GM18951 (cell line): ENCODE data around the gene UQCR10.

Experiments
- POLR2A ChIP-seq: IDR thresholded peaks from 4 replicates; pipeline ENCODE4 v1.6.1; 2011; ENCODE audit warnings: mild to moderate bottlenecking; ENCODE audit not compliant: insufficient read length, insufficient read depth; ENCODE audit errors: extremely low read depth
- in situ Hi-C: fragments of 300-500 bp; cut with MboI; formaldehyde crosslinking; loops from one replicate; pipeline ENCODE4 v1.12.0; 2022; ENCODE audit warnings: low sequenced_read_pairs, mixed read lengths, inconsistent platforms; ENCODE audit not compliant: unreplicated experiment

Gene UQCR10

DNA sequence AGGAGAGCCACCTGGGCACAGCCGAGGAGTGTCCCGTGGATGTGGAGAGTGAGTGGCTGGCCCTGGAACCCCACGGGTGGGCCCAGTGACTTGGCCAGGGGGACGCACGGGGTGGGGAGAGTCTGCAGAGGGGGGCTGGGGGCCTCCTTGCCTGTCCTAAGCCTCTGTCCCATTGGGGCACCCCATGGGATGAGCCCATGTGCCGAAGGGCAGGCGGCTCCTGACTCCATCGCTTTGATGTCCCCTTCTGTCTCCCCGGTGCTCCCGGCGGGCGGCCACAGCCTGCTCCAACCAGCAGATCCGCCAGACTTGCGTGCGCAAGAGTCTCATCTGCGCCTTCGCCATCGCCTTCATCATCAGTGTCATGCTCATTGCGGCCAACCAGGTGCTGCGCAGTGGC is 38.0 kb upstream of the UQCR10 start:
- in situ Hi-C loops = no loop called here

GRCh38 chr22:29731058-29731850 is 35.9 kb upstream of the UQCR10 start:
- in situ Hi-C loops = no loop called here
- TF ChIP-seq POLR2A = no peak

More for the DNA sequence above, 38.0 kb upstream of the UQCR10 start:
- TF ChIP-seq POLR2A = no peak

DNA sequence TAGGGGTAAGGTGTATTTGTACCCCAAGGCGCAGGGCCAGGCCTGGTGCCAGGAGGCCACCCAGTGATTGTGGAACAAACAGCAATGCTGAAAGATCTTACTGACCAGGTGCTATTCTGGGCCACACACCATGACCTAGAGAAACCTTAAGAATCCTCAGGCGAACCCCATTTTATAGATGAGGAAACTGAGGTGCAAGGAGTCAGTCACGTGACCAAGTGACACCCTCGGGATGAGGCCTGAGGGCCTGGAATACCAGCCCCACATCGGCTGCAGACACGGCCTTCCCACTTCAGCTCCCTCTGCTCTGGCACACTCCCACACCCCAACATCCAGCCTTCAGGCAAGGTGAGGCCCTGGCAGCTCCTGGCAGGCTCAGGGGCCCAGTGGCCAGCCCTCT is 34.3 kb upstream of the UQCR10 start:
- TF ChIP-seq POLR2A = no peak
- in situ Hi-C loops = no loop called here

DNA sequence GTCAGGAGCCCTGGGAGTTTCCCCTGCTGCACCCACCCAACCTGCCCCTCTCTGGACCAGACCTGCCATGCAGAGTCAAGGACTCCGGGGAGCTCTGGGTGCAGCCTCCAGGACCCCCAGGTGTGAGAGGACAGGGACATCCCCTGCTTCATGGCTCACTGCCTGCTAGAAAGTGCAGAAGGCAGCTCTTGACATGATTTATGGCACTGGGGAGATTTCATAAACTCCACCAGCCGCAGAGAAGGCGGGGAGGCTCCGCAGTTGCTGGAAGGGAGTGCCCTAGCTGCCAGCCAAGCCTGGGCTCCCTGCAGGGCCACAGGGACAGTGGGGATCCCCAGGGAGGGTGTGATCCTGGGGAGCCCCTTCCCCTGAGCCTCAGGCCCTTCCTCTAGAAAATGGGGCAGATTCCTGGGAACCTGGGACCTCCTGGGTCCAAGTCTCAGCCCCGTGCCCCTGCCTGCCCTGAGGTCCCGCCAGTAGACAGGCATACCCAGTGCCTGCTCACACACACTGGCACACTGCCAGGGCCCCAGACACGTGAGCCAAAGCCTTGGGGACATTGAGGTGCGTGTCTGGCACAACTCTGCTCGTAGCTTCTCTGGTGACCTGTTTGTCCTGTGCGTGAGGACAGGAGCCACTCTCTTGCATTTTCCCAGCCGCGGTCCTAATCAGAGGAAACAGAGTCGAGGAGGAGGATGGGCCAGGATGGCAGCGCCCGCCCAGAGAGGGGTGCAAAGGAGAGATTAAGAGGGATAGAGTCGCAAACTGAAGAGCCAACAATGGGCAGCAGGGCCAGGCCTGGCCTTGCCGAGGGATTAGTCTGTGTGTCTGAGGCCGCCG is 33.6 kb upstream of the UQCR10 start:
- TF ChIP-seq POLR2A = no peak
- in situ Hi-C loops = no loop called here

DNA sequence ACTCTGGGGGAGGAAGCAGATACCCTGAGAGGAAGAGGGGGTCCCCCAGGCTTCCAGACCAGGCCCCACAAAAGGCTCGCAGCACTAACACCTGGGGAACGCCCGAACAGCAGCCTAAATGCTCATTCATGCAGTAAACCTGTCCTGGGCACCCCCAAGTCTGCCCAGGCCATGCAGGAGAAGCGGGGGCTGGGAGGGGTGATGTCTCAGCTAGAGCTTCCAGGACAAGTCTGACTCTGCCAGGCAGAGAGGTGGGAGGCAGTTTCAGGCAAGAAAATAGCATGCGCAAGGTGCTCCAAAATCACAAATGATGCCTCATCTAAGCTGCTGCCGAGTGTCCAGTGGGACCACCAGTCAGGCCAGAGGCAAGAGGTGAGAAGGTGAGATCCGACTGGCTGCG is 32.8 kb upstream of the UQCR10 start:
- TF ChIP-seq POLR2A = no peak
- in situ Hi-C loops = no loop called here

DNA sequence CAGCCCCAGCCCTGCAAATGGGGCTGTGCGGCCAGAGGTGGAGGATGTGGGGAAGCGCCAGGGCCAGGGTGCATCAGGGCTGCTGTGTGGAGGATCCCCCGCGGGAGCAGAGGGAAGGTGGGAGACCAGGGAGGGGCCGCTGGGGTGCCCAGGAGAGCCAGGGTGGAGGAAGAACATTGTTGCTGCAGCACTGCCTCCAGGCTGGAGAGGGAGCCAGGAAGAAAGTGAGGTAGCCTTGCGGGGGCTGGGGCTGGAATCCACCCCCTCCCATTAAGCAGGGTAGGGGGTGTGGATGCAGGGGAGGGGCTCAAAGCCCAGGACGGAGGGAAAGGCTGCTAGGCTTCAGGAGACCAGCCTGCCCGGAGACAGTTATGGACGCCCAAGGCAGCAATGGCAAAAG is 32.3 kb upstream of the UQCR10 start:
- TF ChIP-seq POLR2A = no peak
- in situ Hi-C loops = no loop called here

GRCh38 chr22:29735416-29735815 is 31.8 kb upstream of the UQCR10 start:
- in situ Hi-C loops = no loop called here
- no peak for TF ChIP-seq POLR2A

GRCh38 chr22:29737251-29738117 is 29.7 kb upstream of the UQCR10 start:
- in situ Hi-C loops = no loop called here
- no peak for TF ChIP-seq POLR2A

DNA sequence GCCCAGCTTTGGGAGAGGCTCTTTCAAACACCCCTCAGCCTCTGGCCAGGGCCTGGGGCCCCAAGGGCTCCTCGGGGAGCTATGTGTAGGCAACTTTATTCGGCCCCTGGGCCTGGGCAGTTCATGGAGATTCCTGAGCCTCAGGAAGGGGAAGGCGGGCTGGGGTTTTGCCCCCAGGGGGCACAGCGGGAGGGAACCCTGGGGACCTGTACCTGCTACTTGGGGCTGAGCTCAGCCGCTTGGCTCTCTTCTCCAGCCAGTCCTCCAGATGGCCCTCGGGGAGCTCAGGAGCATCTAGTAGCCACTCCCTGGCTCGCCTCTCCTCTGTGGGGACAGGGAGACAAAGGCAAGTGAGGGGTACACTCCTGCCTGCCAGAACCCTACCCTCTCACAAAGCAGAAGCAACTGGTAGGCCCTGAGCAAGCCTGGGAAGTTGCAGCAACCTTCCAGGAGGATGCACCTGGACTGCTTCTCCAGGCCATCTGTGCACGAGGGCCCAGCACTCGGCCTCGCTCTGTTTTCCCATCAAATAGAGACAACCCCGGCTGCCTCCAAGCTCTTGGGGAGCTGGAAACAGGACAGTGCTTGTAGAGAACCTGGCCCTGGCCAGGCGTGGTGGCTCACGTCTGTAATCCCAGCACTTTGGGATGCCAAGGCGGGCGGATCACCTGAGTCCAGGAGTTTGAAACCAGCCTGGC is 28.9 kb upstream of the UQCR10 start:
- no peak for TF ChIP-seq POLR2A

DNA sequence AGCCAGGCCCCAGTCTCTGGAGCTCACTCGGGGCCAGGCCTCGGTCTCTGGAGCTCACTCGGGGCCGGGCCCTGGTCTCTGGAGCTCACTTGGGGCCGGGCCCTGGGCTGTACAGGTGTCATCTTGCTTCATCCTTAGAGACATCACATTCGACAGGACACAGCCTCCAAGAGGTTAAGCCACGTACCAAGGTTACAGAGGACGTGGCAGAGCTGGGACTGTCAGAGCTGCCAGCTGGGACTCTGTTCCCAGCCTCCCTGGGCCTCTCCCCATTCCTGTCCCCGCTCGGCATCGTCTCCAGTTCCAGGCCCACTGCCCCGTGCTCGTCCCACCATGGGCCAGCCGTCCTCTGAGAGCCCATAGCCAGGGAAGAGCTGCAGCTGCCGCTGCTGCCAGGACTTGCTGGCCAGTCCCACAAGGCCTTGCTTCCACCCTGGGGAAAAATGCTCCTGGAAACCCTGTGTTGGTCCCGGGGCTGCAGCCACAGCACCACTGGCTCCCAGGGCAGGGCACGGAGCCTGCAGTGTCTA is 27.8 kb upstream of the UQCR10 start:
- TF ChIP-seq POLR2A = no peak
- in situ Hi-C loops = no loop called here

More for the DNA sequence above, 28.9 kb upstream of the UQCR10 start:
- in situ Hi-C loops = no loop called here

DNA sequence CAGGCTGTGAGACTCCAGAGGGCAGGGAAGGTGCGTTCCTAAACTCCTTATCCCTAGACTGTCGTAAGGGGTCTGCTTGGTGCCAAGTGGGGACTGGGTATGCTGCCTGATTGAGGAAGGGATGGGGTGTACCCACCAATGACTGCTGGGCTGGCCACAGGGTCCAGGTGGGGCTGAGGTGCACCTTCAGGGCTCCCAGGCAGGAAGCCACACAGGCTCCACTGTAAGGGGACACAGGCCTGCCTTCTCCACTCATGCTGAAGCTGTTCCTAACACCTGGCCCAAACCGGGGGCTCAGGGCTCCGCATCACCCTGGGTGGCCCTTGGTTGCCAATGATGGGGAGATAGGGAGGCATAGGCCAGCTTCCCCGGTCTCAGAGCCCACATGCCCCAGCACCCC is 27.0 kb upstream of the UQCR10 start:
- in situ Hi-C loops = no loop called here
- TF ChIP-seq POLR2A = no peak

- TF ChIP-seq POLR2A = no peak
- in situ Hi-C loops = no loop called here
These were observed 25.2 kb upstream of the UQCR10 start for GRCh38 chr22:29741926-29742325.
